GM21723 (cell line): ENCODE data around the gene SMIM24.

Experiments
- ATAC-seq: cut with Tn5 transposase; IDR thresholded peaks from one replicate; pipeline ENCODE4 v1.9.1; 2021; ENCODE audit warnings: mild to moderate bottlenecking, moderate library complexity; ENCODE audit not compliant: unreplicated experiment

The SMIM24 gene

DNA sequence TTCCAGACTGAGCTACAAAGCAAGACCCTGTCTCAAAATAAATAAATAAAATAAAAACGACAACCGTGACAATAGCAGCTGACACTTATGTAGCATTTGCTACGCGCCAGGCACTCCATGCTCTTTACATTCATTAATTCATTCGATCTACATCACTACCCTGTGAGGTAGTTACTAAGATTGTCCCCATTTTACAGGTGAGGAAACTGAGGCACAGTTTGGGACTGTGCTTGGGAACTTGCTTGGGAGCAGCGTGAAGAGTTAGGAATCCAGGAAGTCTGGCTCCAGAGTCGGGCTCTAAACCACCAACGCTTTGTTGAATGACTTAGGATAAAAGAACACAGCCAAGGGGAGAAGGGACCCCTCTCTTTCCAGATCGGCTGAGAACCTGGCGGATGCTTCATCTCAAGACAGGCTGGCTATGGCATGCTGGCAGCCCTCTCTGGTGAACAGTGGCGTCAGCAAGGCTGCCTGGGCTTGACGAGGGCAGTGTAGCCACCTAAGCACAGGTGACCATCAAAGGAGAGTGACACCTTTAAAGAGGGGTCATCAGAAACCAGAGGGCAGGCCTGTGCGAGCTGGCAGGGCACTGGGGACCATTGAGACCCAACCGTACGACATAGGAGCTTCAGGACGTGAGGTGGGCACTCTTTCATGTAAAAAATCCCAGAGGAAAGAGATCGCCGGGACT lies 19.6 kb upstream of the SMIM24 start:
- ATAC-seq = peak; percentile 4

DNA sequence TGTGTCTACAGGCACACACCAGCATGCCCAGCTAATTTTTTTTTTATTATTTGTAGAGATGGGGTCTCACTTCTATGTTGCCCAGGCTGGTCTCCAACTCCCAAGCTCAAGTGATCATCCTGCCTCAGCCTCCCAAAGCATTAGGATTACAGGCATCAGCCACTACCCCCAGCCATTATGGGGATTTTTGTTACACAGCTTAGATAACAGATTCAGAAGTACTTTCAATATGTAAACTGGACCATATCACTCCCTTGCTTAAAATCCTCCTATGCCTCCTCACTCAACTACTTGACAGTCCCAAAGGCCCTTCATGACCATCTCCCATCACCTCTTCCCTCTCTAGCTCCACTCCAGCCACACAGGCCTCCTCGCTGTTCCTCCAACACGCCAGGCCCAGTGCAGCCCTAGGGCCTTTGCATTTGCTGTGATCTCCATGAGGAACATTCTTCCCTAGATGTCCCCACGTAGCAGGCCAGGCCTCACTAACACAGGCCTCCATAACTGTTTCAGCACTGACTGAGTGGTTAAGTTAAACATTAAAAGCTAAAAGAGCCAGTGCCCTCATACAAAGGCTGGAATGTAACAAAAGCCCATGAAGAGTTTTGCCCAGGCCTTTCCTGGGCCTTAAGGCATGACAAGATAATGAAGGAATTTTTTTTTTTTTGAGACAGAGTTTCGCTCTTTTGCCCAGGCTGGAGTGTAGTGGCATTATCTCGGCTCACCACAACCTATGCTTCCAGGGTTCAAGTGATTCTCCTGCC lies 17.6 kb upstream of the SMIM24 start:
- no peak for ATAC-seq

DNA sequence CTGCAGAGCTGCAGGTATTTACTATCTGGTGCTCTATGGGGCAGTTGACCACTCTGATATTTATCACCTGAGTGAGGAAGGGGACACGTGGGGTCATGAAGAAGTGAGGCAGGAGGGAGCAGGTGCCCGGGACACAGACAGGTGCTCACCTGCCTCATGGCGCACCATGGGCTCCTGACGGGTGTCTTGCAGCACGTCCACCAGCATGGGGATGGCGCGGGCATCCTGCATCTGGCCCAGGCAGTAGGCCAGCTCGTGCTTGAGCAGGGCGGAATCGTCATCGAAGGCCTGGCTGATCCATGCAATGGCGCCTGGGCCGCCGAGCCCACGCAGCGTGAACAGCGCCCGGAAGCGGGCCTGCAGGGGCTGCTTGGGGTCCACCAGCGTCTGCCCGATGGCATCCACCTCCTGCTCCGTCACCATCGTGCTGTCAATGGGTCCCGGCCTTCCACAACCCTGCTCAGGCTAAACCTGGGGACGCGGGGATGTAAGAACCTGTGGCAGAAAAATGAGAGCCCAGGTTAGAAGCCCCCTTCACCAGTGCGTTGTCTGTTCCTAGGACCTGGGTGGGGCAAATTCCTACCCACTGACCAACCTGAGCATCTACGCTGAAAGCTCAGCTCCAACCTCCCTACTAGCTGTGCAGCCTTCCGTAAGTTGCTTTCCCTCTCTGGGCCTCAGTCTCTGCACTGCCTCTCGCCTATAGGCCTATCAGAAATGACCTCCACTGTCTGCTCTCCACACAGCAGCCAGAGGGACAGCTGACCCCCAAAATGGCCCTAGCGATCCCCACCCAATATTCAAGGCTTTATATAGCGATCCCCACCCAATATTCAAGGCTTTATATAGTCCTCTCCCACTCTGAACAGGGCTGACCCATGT lies 16.3 kb upstream of the SMIM24 start:
- no peak for ATAC-seq

DNA sequence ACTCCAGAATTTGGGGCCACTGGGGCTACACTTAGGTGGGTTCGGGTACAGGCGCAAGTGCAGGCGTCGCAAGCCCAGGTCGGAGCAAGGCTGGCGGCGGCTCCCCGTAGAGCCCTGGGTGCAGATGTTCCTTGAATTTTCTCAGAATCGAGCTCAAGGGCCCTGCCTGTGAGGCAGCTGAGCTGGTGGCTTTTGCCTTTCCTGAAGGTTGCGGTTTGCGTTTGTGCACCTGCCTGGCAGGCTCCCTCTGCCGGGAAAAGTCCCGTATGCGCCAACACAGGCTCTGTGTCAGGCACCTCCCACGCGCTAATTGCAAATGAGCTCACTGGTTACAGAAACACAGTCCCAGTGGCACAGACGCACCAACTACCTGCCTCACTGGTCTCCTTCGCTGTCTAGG lies 14.2 kb upstream of the SMIM24 start:
- no peak for ATAC-seq

DNA sequence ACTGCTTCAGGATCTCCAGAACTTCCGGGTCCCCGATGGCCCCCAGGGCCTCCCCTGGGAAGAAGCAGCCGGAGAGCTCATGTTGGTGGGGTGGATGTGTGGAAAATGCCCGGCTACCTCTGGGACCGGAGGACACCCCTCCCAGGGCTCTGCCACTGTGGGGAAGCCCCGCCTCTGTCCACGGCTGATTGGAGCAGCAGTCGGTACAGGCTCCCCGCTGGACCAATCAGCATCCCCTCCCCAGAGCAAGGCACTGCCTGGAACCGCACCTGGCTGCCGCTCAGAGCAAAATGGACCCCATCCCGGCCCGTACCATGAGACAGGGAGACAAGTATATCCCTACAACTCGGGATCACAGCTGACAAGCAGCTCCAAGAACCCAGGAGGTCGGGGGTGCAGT lies 13.7 kb upstream of the SMIM24 start:
- ATAC-seq = no peak

DNA sequence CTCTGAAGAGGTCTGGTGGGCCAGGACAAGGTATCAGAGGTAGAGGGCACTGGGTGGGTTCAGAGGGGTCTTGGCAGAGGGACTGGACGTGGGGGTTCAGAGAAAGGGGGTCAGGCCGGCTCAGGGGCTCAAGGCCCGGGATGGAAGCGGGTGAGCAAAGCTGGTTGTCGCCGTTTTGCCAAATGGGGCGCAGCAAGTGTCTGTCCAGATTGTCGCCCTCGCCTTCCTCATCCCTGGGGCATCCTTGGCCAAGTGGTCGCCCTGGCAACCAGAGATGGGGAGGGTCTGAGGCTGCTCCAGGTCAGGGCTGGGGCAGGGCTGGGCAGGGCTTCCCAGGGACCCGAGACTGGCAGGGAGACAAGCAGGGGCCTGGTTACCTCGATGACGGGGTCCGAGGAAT lies 13.3 kb upstream of the SMIM24 start:
- no peak for ATAC-seq

DNA sequence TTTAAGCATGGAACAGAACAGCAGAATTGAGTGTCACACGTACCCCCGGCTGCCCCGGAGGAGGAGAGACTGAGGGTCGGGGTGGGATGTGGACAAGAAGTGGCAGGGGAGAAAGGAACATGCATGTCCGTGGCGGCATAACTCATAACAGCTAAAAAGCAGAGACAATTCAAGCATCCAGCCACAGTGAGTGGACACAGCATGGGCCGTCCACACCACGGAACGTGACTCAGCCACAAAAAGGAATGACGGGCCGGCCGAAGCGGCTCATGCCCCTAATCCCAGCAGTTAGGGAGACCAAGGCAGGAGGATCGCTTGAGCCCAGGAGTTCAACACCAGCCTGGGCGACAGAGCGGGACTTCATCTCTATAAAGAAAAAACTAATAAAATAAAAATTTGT lies 12.6 kb upstream of the SMIM24 start:
- no peak for ATAC-seq

DNA sequence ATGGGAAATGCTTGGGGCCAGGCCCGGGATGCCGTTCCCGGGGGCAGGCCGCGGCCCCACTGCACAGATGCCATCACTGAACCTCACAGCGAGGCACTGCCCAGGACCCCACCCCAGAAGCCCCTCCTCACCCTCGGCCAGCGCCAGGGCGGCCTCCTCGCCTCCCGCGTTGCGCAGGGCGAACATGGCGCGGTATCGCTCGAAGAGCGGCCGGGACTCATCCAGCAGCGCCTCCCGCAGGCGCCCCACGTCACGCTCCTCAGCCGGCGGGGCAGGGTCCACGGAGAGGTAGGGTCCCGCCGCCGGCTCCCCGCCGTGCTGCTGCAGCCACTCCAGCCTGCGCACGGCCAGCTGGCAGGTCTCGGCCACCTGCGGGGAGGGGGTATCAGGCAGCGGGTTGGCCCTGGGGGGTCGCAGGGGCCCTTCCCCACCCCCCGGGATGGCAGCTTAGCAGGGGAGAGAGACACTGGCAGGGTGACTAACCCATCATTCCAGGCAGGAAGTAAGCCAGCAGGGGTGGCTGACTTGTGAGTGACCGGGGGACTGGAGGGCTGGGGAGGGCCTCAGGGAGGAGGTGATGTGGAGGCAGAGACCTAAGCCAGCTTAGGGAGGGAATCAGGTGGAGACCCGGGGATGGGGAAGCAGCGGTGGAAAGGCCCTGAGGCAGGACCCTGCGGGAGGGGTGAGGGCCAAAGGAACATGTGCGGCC lies 12.0 kb upstream of the SMIM24 start:
- no peak for ATAC-seq

DNA sequence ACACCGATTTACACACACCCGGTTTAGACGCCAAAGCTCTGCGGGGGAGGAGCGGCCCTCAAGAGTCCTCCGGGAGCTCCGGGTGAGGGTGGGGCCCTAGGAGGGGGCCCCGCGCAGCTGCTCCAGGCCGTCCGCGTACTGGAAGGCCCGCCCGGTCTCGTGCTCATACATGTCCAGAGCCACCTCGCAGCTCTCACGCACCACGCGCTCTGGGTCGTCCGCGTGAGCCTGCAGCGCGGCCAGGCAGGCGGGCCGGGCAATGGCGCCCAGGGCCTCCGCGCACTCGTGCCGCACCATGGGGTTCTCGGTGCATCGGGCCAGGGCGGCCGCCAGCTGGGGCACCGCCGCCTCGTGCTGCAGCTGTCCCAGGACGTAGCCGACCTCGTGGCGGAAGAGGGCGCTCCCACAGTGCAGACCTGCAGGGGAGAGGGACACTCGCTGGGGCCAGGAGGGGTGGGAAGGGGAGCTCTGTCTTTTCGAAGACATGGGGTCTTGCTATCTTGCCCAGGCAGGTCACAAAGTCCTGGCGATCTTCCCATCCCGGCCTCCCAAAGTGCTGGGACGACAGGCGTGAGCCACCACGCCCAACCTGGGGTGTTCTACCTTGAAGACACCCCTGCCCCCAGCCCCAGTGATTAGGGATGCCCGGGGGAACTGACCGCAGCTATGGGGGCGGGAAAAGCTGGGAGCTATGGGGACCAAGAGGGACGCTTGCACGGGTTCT lies 11.2 kb upstream of the SMIM24 start:
- no peak for ATAC-seq

DNA sequence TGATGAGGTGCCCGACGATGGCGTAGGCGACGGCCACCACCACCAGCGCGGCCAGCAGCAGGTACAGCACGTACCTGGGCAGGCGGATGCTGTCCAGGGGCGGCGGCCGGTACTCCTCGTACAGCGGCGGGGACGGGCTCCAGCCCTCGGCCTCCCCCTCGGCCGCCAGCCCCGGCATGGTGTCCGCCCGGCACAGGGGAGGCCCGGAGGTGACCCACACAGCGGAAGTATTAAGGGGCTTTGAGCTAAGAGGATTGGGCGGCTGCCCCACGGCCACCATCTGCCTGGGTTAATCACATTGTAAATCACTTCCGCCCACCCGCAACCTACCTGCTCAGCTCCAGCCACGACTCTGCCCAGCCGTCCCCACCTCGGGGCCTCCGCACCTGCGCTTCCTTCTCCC lies 2.9 kb upstream of the SMIM24 start, which contains the start of gene SMIM44:
TSS of gene SMIM44 (minus strand) at position 216 of the 403 bp plus-strand sequence. CDS start at position 178, 38 bp downstream.
- no peak for ATAC-seq

DNA sequence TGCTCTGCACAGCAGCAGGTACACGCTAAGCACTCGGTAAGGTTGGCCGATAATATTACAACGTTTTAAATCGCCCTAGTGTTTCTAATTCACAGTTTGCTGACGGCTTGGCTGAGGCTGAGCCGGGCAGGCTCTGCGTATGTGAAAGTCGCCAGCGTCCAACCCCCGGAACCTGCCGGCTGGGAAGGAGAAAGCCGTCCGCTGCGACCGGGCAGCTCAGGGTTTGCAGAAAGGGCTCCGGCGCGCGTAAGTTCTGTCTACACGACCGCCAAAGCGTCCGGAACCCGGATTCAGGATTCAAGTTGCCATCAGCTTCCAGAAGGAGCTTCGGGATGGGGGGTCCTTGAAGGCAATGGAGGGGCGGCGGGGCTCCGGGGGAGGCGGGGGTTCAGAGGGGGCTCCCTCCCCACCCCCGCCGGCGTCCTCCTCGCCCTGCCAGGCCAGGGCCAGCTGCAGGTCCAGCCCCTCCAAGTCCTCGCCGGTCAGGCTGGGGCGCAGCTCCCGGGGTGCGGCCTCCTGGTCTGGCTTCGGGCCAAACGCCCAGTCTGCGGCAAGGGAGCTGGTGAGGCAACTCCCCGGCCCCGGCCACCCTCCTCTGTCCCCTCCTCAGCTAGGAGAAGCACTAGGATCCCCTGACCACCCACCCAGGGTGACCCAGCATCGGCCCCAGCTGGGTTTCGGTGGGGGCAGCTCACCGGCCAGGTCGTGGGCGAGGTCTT lies 2.3 kb upstream of the SMIM24 start:
- ATAC-seq = no peak

DNA sequence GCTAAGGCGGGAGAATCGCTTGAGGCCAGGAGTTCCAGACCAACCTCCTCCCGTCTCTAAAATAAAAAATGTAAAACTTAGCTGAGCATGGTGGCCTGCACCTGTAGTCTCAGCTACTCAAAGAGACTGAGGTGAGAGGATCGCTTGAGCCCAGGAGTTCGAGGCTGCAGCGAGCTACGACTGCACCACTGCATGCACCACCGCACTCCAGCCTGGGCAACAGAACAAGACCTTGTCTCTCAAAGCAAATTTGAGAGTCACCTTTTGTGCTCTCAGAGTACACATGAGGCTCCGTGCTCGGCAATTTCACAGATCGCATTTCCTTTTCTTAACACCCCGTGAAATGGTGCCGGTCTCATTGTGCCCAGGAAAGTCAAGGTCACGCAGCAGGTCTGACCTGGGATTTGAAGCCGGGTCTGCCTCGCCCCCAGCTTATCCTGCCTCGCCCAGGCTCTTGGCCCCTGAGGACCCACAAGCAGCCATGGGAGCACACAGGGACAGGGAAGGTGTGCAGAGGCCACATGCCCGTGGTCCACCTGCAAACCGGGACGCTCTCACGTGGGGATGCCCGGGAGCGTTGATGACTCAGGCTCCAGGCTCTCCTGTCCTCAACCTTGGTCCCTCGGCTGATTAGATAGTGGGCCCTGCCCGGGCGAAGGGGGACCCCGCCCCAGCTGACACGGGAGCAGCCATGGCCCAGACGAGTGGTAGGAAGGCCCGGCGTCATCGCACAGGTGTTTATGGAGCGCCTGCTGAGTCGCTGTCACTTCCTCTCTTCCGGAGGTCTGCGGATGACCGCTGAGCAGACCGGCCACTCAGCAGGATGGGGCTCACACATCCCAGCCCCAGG lies 1.1 kb upstream of the SMIM24 start:
- no peak for ATAC-seq

DNA sequence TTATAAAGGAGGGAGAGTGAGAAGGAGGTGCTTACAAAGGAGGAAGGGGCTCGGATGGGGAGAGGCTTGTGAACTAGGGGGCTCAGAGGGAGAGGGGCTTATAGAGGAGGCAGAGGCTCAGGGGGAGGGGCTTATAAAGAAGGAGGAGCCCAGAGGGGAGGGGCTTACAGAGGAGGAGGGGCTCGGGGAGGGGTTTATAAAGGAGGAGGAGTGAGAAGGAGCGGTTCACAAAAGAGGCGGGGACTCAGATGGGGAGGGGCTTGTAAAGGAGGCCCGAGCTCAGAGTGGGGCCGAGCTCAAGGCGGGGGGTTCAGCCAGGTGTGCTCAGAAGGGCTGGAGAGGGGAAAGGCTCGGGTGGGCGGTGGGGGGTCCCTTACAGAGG lies 500 bp downstream of the SMIM24 start:
- ATAC-seq = no peak

DNA sequence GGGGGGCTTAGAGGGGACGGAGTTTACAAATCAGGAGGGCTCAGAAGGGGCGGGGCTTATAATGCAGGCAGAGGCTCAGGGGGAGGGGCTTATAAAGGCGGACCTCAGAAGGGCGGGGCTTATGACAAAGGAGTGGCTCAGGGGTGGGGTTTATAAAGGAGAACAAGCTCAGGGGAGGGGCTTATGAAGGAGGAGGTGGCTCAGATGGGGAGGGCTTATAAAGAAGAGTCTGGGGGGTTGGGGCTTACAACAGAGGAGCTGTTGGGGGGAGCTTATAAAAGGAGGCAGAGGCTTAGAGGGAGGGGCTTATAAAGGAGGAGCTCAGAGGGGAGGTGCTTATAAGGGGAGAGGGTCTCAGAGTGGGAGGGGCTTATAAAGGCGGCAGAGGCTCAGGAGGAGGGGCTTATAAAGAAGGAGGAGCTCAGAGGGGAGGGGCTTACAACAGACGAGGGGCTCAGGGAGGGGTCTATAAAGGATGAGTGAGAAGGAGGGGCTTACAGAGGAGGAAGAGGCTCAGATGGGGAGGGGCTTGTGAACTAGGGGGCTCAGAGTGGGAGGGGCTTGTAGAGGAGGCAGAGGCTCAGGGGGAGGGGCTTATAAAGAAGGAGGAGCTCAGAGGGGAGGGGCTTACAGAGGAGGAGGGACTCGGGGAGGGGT lies 1.0 kb downstream of the SMIM24 start:
- no peak for ATAC-seq

DNA sequence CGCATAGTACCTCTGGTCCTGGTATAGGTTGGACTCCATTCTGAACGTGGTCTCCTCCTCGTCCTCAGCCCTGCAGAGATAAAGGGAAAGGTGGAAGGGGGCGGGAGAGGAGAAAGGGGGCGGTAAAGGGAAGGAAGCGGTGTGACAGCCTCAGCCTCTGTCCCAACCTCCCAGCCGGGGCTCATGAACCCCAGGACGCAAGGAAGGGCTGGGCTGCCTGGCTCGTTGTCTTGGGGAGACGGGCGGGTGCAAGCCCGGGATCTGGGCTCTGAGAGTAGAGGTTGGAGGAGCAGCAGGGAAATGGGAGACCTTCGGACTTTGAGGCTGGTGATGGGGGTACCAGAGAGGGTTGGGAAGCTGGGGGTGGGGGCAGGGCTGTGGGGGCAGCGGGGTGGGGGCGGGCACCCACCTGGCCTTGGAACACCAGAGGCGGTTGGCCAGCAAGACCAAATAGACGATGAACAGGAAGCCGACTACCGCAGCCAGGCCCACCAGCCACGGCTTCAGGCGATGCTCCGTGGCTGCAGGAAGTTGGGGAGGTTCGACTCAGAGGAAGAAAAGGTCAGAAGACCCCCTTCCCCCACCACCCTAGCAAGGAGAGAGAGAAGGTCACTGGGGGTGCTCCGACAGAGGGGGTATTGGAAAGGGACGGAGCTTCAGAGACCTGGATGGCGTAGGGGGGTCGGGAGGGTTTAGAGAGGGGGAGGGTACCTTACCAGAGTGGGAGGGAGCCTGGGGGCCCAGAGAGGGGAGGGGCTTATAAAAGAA lies 1.7 kb downstream of the SMIM24 start:
- no peak for ATAC-seq

DNA sequence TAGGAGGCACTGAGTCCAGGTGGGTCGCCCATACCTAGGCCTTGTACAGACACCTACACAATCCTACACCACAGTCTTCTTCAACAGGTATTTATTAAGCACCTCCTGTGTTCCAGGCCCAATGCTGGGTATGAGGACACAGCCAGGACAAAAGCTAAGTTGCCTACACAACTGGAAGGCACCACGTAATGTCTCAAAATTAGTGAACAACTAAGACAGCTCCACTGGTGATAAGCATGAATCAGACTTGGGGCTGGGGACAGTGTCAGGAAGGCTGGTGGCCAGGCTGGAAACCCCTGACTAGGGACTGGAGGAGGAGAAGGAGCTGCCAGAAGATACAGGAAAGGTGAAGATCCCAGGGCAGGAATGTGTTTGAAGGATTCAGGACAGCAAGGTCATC lies 2.4 kb downstream of the SMIM24 start:
- ATAC-seq = no peak

DNA sequence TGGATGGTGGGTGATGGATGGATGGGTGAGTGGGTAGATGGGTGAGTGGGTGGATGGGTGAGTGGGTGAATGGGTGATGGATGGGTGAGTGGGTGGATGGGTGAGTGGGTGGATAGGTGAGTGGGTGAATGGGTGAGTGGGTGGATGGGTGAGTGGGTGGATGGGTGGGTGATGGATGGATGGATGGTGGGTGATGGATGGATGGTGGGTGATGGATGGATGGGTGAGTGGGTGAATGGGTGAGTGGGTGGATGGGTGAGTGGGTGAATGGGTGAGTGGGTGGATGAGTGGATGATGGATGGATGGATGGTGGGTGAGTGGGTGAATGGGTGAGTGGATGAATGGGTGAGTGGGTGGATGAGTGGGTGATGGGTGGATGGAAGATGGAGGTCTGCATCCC lies 2.8 kb downstream of the SMIM24 start:
- ATAC-seq = no peak
